ENCODE data around the gene SLC44A1.

Gene SLC44A1

GRCh38 chr9:105338308-105338707 is 93.9 kb downstream of the SLC44A1 start:
- TF ChIP-seq CTCF (IDR thresholded peaks at IDR 0.05): no peak
- no peak for TF ChIP-seq ZFX (IDR thresholded peaks at IDR 0.05; ENCODE audit: borderline replicate concordance)
- no peak overlapping the region for H3K27ac ChIP-seq

- TF ChIP-seq CTCF (IDR thresholded peaks at IDR 0.05): no peak
- TF ChIP-seq ZFX (IDR thresholded peaks at IDR 0.05; ENCODE audit: borderline replicate concordance): no peak
- H3K27ac ChIP-seq: no peak overlapping the region
Measured at GRCh38 chr9:105339849-105340248, 95.4 kb downstream of the SLC44A1 start.

- TF ChIP-seq CTCF (IDR thresholded peaks at IDR 0.05) (no peak), ZFX (IDR thresholded peaks at IDR 0.05; ENCODE audit: borderline replicate concordance) (no peak)
- H3K27ac ChIP-seq: no peak overlapping the region
Measured at GRCh38 chr9:105341434-105342146, 97.1 kb downstream of the SLC44A1 start.

- H3K27ac ChIP-seq: no peak overlapping the region
- TF ChIP-seq CTCF (IDR thresholded peaks at IDR 0.05) (no peak), ZFX (IDR thresholded peaks at IDR 0.05; ENCODE audit: borderline replicate concordance) (no peak)
Measured at GRCh38 chr9:105342147-105342505, 97.7 kb downstream of the SLC44A1 start.

GRCh38 chr9:105344283-105344682 is 99.8 kb downstream of the SLC44A1 start:
- no peak overlapping the region for H3K27ac ChIP-seq
- no peak for TF ChIP-seq ZFX (IDR thresholded peaks at IDR 0.05; ENCODE audit: borderline replicate concordance)
- TF ChIP-seq CTCF (IDR thresholded peaks at IDR 0.05): no peak

GRCh38 chr9:105345626-105346025 is 101.2 kb downstream of the SLC44A1 start:
- TF ChIP-seq CTCF (IDR thresholded peaks at IDR 0.05): no peak
- no peak for TF ChIP-seq ZFX (IDR thresholded peaks at IDR 0.05; ENCODE audit: borderline replicate concordance)
- no peak overlapping the region for H3K27ac ChIP-seq

GRCh38 chr9:105346273-105346672 is 101.8 kb downstream of the SLC44A1 start:
- TF ChIP-seq CTCF (IDR thresholded peaks at IDR 0.05): no peak
- no peak for TF ChIP-seq ZFX (IDR thresholded peaks at IDR 0.05; ENCODE audit: borderline replicate concordance)
- no peak overlapping the region for H3K27ac ChIP-seq
